PFSK-1 (cell line): ENCODE results near the gene CTXN1.

Source experiments
- FOXP2 ChIP-seq: optimal IDR thresholded peaks from 2 replicates; pipeline ENCODE3; 2011; ENCODE audit warnings: borderline replicate concordance, control low read depth, inconsistent platforms; ENCODE audit not compliant: insufficient read depth; ENCODE audit errors: extremely low read length, extremely low read depth
- POLR2AphosphoS5 ChIP-seq: IDR thresholded peaks from 2 replicates; pipeline ENCODE4 v1.6.1; 2012; ENCODE audit warnings: low read depth, mild to moderate bottlenecking, control low read depth, low read length, moderate library complexity

GRCh38 chr19:7903244-7904073 lies 22.5 kb downstream of the CTXN1 start, which contains the start of gene MAP2K7:
- TF ChIP-seq POLR2AphosphoS5, result peak; percentile 99
- TF ChIP-seq FOXP2, result no peak
